ENCODE measurements around the gene PDS5B. TPM values are rescaled to one million over a fixed set of nuclear protein-coding genes. Genes with fewer than 3 reads are reported as not detected.

Gene PDS5B
- polyA plus RNA-seq, 4 donors, result 6.5 to 26.5 (median 7.8) TPM

Other genes with a start within 250 kb of the PDS5B start
- 10 to 100 TPM; 13.8 to 20.6 (median 17.3) TPM for gene N4BP2L1, start 158.3 kb upstream of the PDS5B start, polyA plus RNA-seq
- 100 to 1,000 TPM in 1 of 4 donors, 10 to 100 TPM in 3; 31.9 to 168 (median 39.8) TPM for gene N4BP2L2, start 47.7 kb upstream of the PDS5B start, polyA plus RNA-seq